ENCODE data around the gene OCRL.

OCRL gene

GRCh38 chrX:129495900-129496299 lies 44.2 kb upstream of the OCRL start:
- no peak for TF ChIP-seq POLR2AphosphoS5 (IDR thresholded peaks at IDR 0.05; ENCODE audit: low read depth, low read length)
- TF ChIP-seq SIN3A (IDR thresholded peaks at IDR 0.05; ENCODE audit: borderline replicate concordance, insufficient read depth, low read length): no peak
- TF ChIP-seq TAF1 (IDR thresholded peaks at IDR 0.05; ENCODE audit: borderline replicate concordance, insufficient read depth, low read length): no peak
- TF ChIP-seq REST (IDR thresholded peaks at IDR 0.05; ENCODE audit: insufficient read depth in 1 of 2, low read depth in 2 of 2, low read length in 2 of 2): no peak
- TF ChIP-seq FOXP2 (optimal IDR thresholded peaks at IDR 0.05; ENCODE audit: borderline replicate concordance, extremely low read depth, extremely low read length, insufficient read depth): no peak

- TF ChIP-seq TAF1 (IDR thresholded peaks at IDR 0.05; ENCODE audit: borderline replicate concordance, insufficient read depth, low read length): no peak
Measured at GRCh38 chrX:129496625-129497024, 43.4 kb upstream of the OCRL start.

- TF ChIP-seq FOXP2 (optimal IDR thresholded peaks at IDR 0.05; ENCODE audit: borderline replicate concordance, extremely low read depth, extremely low read length, insufficient read depth): no peak
- TF ChIP-seq SIN3A (IDR thresholded peaks at IDR 0.05; ENCODE audit: borderline replicate concordance, insufficient read depth, low read length): no peak
- TF ChIP-seq POLR2AphosphoS5 (IDR thresholded peaks at IDR 0.05; ENCODE audit: low read depth, low read length): no peak
- TF ChIP-seq TAF1 (IDR thresholded peaks at IDR 0.05; ENCODE audit: borderline replicate concordance, insufficient read depth, low read length): no peak
- no peak for TF ChIP-seq REST (IDR thresholded peaks at IDR 0.05; ENCODE audit: insufficient read depth in 1 of 2, low read depth in 2 of 2, low read length in 2 of 2)
Measured at GRCh38 chrX:129497146-129497843, 42.8 kb upstream of the OCRL start.

DNA sequence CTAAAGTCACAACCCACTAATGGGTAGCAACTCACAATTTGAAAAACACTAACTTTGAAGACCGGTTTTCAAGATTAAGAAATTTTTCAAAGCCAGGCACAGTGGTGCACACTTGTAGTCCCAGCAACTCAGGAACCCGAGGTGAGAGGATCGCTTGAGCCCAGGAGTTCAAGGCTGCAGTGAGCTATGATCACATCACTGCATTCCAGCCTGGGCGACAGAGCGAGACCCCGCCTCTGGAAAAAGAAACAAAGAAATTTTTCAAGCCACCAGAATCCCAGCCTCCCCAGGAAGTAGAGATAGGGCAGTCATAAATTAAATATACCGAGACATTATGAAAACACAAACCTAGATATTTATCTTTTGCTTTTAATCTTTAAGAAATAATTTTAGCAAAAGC lies 29.7 kb upstream of the OCRL start:
- no peak for TF ChIP-seq SIN3A (IDR thresholded peaks at IDR 0.05; ENCODE audit: borderline replicate concordance, insufficient read depth, low read length)
- TF ChIP-seq REST (IDR thresholded peaks at IDR 0.05; ENCODE audit: insufficient read depth in 1 of 2, low read depth in 2 of 2, low read length in 2 of 2): no peak
- no peak for TF ChIP-seq FOXP2 (optimal IDR thresholded peaks at IDR 0.05; ENCODE audit: borderline replicate concordance, extremely low read depth, extremely low read length, insufficient read depth)

- no peak for TF ChIP-seq TAF1 (IDR thresholded peaks at IDR 0.05; ENCODE audit: borderline replicate concordance, insufficient read depth, low read length)
- no peak for TF ChIP-seq POLR2AphosphoS5 (IDR thresholded peaks at IDR 0.05; ENCODE audit: low read depth, low read length)
- TF ChIP-seq REST (IDR thresholded peaks at IDR 0.05; ENCODE audit: insufficient read depth in 1 of 2, low read depth in 2 of 2, low read length in 2 of 2): no peak
- no peak for TF ChIP-seq FOXP2 (optimal IDR thresholded peaks at IDR 0.05; ENCODE audit: borderline replicate concordance, extremely low read depth, extremely low read length, insufficient read depth)
- TF ChIP-seq SIN3A (IDR thresholded peaks at IDR 0.05; ENCODE audit: borderline replicate concordance, insufficient read depth, low read length): no peak
Measured at GRCh38 chrX:129511689-129512088, 28.4 kb upstream of the OCRL start.
